Activated naive CD8-positive, alpha-beta T cell treated with anti-CD3 and anti-CD28 coated beads for 36 hours (primary cell): ENCODE results near the gene ANKRD60. TPM values are rescaled to one million over a fixed set of nuclear protein-coding genes. Genes with fewer than 3 reads are reported as not detected.
A peak's percentile ranks its signal among the peaks of the same experiment; 100 is the strongest.

Experiments used
- DNase-seq: peaks from one replicate; pipeline ENCODE4 v3.0.0; 2021
- H3K27ac Mint-ChIP-seq: one replicate; pipeline ENCODE4 v1.8.0; 2022; ENCODE audit warnings: mild to moderate bottlenecking, moderate library complexity, mixed read lengths
- H3K27me3 Mint-ChIP-seq: one replicate; pipeline ENCODE4 v1.8.0; 2022; ENCODE audit warnings: mild to moderate bottlenecking, mixed read lengths
- H3K36me3 Mint-ChIP-seq: one replicate; pipeline ENCODE4 v1.8.0; 2021; ENCODE audit warnings: mild to moderate bottlenecking, mixed read lengths
- H3K4me1 Mint-ChIP-seq: one replicate; pipeline ENCODE4 v1.8.0; 2021; ENCODE audit warnings: mixed read lengths
- H3K4me3 Mint-ChIP-seq: one replicate; pipeline ENCODE4 v1.8.0; 2022; ENCODE audit warnings: mild to moderate bottlenecking, moderate library complexity, mixed read lengths
- H3K9me3 Mint-ChIP-seq: one replicate; pipeline ENCODE4 v1.8.0; 2022; ENCODE audit warnings: mixed read lengths
- total RNA-seq, 2 experiments: library from RNA; stranded (reverse); gene quantifications; one replicate each; pipeline ENCODE4 v1.2.3, GENCODE V29; 2021

ANKRD60 gene
- not detected for total RNA-seq

GRCh38 chr20:58228484-58229197 lies at the start of gene ANKRD60:
ANKRD60 (minus strand) TSS chr20:58228653; CDS start chr20:58228653, 0 bp downstream.
- peaks cover 2% of the 10 kb centered on the region for H3K9me3 Mint-ChIP-seq
- no peak within 1 kb of the TSS for H3K27ac Mint-ChIP-seq
- peaks cover 7% of the 10 kb centered on the region for H3K36me3 Mint-ChIP-seq
- peaks cover 16% of the 10 kb centered on the region for H3K4me1 Mint-ChIP-seq
- H3K27me3 Mint-ChIP-seq: peaks cover 52% of the 10 kb centered on the region
- DNase-seq: peak; percentile 65
- H3K4me3 Mint-ChIP-seq: peak within 1 kb of the TSS; percentile 62

GRCh38 chr20:58277578-58278472 lies 49.4 kb upstream of the ANKRD60 start:
- H3K4me3 Mint-ChIP-seq: no peak overlapping the region
- no peak for DNase-seq
- H3K9me3 Mint-ChIP-seq: no peaks in the 10 kb centered on the region
- H3K27me3 Mint-ChIP-seq: no peaks in the 10 kb centered on the region
- peaks cover 15% of the 10 kb centered on the region for H3K36me3 Mint-ChIP-seq
- H3K27ac Mint-ChIP-seq: no peak overlapping the region
- peaks cover 2% of the 10 kb centered on the region for H3K4me1 Mint-ChIP-seq

GRCh38 chr20:58277107-58277506 lies 48.7 kb upstream of the ANKRD60 start:
- Mint-ChIP-seq H3K9me3 (no peaks in the 10 kb centered on the region), H3K4me3 (no peak overlapping the region)

GRCh38 chr20:58274384-58274783 lies 45.9 kb upstream of the ANKRD60 start:
- H3K4me1 Mint-ChIP-seq: peaks cover 18% of the 10 kb centered on the region
- no peaks in the 10 kb centered on the region for H3K9me3 Mint-ChIP-seq
- no peaks in the 10 kb centered on the region for H3K27me3 Mint-ChIP-seq
- H3K27ac Mint-ChIP-seq: no peak overlapping the region
- no peak for DNase-seq
- H3K4me3 Mint-ChIP-seq: no peak overlapping the region
- peaks cover 23% of the 10 kb centered on the region for H3K36me3 Mint-ChIP-seq

More at GRCh38 chr20:58277107-58277506, 48.7 kb upstream of the ANKRD60 start:
- H3K27ac Mint-ChIP-seq: no peak overlapping the region
- DNase-seq: no peak
- no peaks in the 10 kb centered on the region for H3K27me3 Mint-ChIP-seq
- peaks cover 16% of the 10 kb centered on the region for H3K36me3 Mint-ChIP-seq
- H3K4me1 Mint-ChIP-seq: peaks cover 3% of the 10 kb centered on the region

GRCh38 chr20:58271606-58272351 lies 43.3 kb upstream of the ANKRD60 start:
- no peaks in the 10 kb centered on the region for H3K27me3 Mint-ChIP-seq
- H3K27ac Mint-ChIP-seq: no peak overlapping the region
- no peak for DNase-seq
- H3K36me3 Mint-ChIP-seq: peaks cover 45% of the 10 kb centered on the region
- peaks cover 38% of the 10 kb centered on the region for H3K4me1 Mint-ChIP-seq
- no peak overlapping the region for H3K4me3 Mint-ChIP-seq
- H3K9me3 Mint-ChIP-seq: no peaks in the 10 kb centered on the region

GRCh38 chr20:58268936-58269619 lies 40.6 kb upstream of the ANKRD60 start:
- DNase-seq: no peak
- Mint-ChIP-seq H3K4me3 (peak overlapping the region; percentile 32), H3K27me3 (no peaks in the 10 kb centered on the region), H3K4me1 (peaks cover 38% of the 10 kb centered on the region), H3K36me3 (peaks cover 37% of the 10 kb centered on the region), H3K9me3 (no peaks in the 10 kb centered on the region), H3K27ac (peak overlapping the region; percentile 43)

- DNase-seq: no peak
- Mint-ChIP-seq H3K36me3 (peaks cover 34% of the 10 kb centered on the region), H3K27me3 (no peaks in the 10 kb centered on the region), H3K4me1 (peaks cover 38% of the 10 kb centered on the region), H3K27ac (peak overlapping the region; percentile 43), H3K4me3 (no peak overlapping the region), H3K9me3 (no peaks in the 10 kb centered on the region)
These were observed 40.0 kb upstream of the ANKRD60 start for GRCh38 chr20:58268421-58268821.

GRCh38 chr20:58267389-58268215 lies 39.1 kb upstream of the ANKRD60 start:
- no peak overlapping the region for H3K27ac Mint-ChIP-seq
- no peaks in the 10 kb centered on the region for H3K9me3 Mint-ChIP-seq

GRCh38 chr20:58264271-58264670 lies 35.8 kb upstream of the ANKRD60 start:
- H3K36me3 Mint-ChIP-seq: peaks cover 24% of the 10 kb centered on the region
- H3K4me3 Mint-ChIP-seq: no peak overlapping the region

More at GRCh38 chr20:58267389-58268215, 39.1 kb upstream of the ANKRD60 start:
- no peak overlapping the region for H3K4me3 Mint-ChIP-seq
- DNase-seq: no peak
- no peaks in the 10 kb centered on the region for H3K27me3 Mint-ChIP-seq
- H3K4me1 Mint-ChIP-seq: peaks cover 38% of the 10 kb centered on the region
- H3K36me3 Mint-ChIP-seq: peaks cover 34% of the 10 kb centered on the region

GRCh38 chr20:58261660-58262059 lies 33.2 kb upstream of the ANKRD60 start:
- H3K27me3 Mint-ChIP-seq: no peaks in the 10 kb centered on the region
- H3K9me3 Mint-ChIP-seq: peaks cover 1% of the 10 kb centered on the region
- H3K27ac Mint-ChIP-seq: no peak overlapping the region
- peaks cover 15% of the 10 kb centered on the region for H3K36me3 Mint-ChIP-seq
- DNase-seq: no peak
- H3K4me1 Mint-ChIP-seq: peaks cover 11% of the 10 kb centered on the region
- no peak overlapping the region for H3K4me3 Mint-ChIP-seq

More at GRCh38 chr20:58264271-58264670, 35.8 kb upstream of the ANKRD60 start:
- H3K9me3 Mint-ChIP-seq: no peaks in the 10 kb centered on the region
- no peak for DNase-seq
- H3K27me3 Mint-ChIP-seq: no peaks in the 10 kb centered on the region
- H3K4me1 Mint-ChIP-seq: peaks cover 25% of the 10 kb centered on the region
- H3K27ac Mint-ChIP-seq: no peak overlapping the region

GRCh38 chr20:58260006-58260405 lies 31.6 kb upstream of the ANKRD60 start:
- Mint-ChIP-seq H3K4me1 (peaks cover 14% of the 10 kb centered on the region), H3K36me3 (peaks cover 14% of the 10 kb centered on the region), H3K27me3 (no peaks in the 10 kb centered on the region), H3K27ac (no peak overlapping the region), H3K4me3 (no peak overlapping the region), H3K9me3 (peaks cover 1% of the 10 kb centered on the region)
- DNase-seq: no peak

GRCh38 chr20:58256842-58257241 lies 28.4 kb upstream of the ANKRD60 start:
- no peaks in the 10 kb centered on the region for H3K27me3 Mint-ChIP-seq
- peaks cover 5% of the 10 kb centered on the region for H3K9me3 Mint-ChIP-seq
- H3K36me3 Mint-ChIP-seq: peaks cover 28% of the 10 kb centered on the region
- DNase-seq: no peak
- H3K27ac Mint-ChIP-seq: no peak overlapping the region
- no peak overlapping the region for H3K4me3 Mint-ChIP-seq
- H3K4me1 Mint-ChIP-seq: peaks cover 22% of the 10 kb centered on the region

- Mint-ChIP-seq H3K27me3 (no peaks in the 10 kb centered on the region), H3K4me1 (peaks cover 28% of the 10 kb centered on the region), H3K4me3 (no peak overlapping the region), H3K27ac (no peak overlapping the region), H3K36me3 (peaks cover 28% of the 10 kb centered on the region), H3K9me3 (peaks cover 5% of the 10 kb centered on the region)
- no peak for DNase-seq
These were observed 27.9 kb upstream of the ANKRD60 start for GRCh38 chr20:58256307-58256706.

GRCh38 chr20:58254890-58255289 lies 26.4 kb upstream of the ANKRD60 start:
- Mint-ChIP-seq H3K27me3 (no peaks in the 10 kb centered on the region), H3K9me3 (peaks cover 5% of the 10 kb centered on the region), H3K4me1 (peaks cover 30% of the 10 kb centered on the region), H3K4me3 (no peak overlapping the region), H3K36me3 (peaks cover 32% of the 10 kb centered on the region), H3K27ac (no peak overlapping the region)
- no peak for DNase-seq
